ENCODE measurements around the gene CDH23.

The CDH23 gene

DNA sequence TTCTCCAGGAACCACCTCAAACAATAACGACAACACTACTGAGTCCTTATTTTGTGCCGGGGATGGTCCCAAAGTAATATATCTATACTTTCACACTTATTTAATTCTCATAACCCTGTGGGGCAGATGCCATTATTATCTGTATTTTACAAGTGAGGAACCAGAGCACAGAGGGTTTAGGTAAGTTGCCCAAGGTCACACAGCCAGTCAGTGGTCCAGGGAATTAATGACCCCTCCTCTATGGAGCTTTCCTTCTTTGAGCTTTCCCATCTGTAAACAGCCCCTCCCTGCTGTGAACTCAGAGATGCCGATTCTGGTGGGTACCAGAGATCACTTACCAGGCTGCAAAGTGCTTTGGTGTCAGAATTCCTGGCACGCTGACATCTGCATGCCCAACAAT lies 217.2 kb downstream of the CDH23 start:
- no peak overlapping the region for H2AK5ac ChIP-seq (ENCODE audit: low read length)
- no peaks in the 10 kb centered on the region for H3K36me3 ChIP-seq (ENCODE audit: control insufficient read depth in 1 of 2, insufficient read depth in 2 of 2, low read length in 2 of 2)
- H4K8ac ChIP-seq (ENCODE audit: low read depth, low read length) = no peak overlapping the region
- H3K18ac ChIP-seq (ENCODE audit: low read length) = no peak overlapping the region
- no peak overlapping the region for H2BK5ac ChIP-seq (ENCODE audit: low read depth, low read length, poor library complexity)
- no peaks in the 10 kb centered on the region for H3K27me3 ChIP-seq (ENCODE audit: insufficient read depth, low read length)
- WGBS (ENCODE audit: extremely low coverage, insufficient coverage, insufficient read length) = no CpG with 5 or more reads among the region's 4 CpGs
- no peak for DNase-seq
- no peak overlapping the region for H4K91ac ChIP-seq (ENCODE audit: low read depth, low read length)
- H3K4me3 ChIP-seq (ENCODE audit: low read depth, low read length) = no peak overlapping the region
- H2BK12ac ChIP-seq (ENCODE audit: low read length) = no peak overlapping the region
- peaks cover 3 to 6% of the 10 kb centered on the region in 2 experiments for H3K4me1 ChIP-seq (ENCODE audit: control insufficient read depth in 1 of 2, insufficient read depth in 2 of 2, low read length in 2 of 2)
- no peak overlapping the region for H3K4ac ChIP-seq (ENCODE audit: low read depth, low read length)
- H4K12ac ChIP-seq (ENCODE audit: low read depth, low read length) = no peak overlapping the region
- no peak overlapping the region for H2BK120ac ChIP-seq (ENCODE audit: insufficient read depth, low read length, poor library complexity)
- H3K27ac ChIP-seq (ENCODE audit: low read depth, low read length) = no peak overlapping the region
- H3K14ac ChIP-seq (ENCODE audit: low read length) = no peak overlapping the region
- H3K9me3 ChIP-seq (ENCODE audit: insufficient read depth, low read depth, low read length) = peaks cover 3% of the 10 kb centered on the region
- H3K4me2 ChIP-seq (ENCODE audit: low read length) = no peak overlapping the region
- no peaks in the 10 kb centered on the region for H3K79me1 ChIP-seq (ENCODE audit: low read length)
- H2AFZ ChIP-seq (ENCODE audit: insufficient read depth, low read length, poor library complexity) = no peak overlapping the region
- no peak overlapping the region for H3K23ac ChIP-seq (ENCODE audit: low read length)
- H3K79me2 ChIP-seq (ENCODE audit: control insufficient read depth, insufficient read depth, low read length, poor library complexity) = no peaks in the 10 kb centered on the region
- no peak overlapping the region for H3K9ac ChIP-seq (ENCODE audit: low read length)

DNA sequence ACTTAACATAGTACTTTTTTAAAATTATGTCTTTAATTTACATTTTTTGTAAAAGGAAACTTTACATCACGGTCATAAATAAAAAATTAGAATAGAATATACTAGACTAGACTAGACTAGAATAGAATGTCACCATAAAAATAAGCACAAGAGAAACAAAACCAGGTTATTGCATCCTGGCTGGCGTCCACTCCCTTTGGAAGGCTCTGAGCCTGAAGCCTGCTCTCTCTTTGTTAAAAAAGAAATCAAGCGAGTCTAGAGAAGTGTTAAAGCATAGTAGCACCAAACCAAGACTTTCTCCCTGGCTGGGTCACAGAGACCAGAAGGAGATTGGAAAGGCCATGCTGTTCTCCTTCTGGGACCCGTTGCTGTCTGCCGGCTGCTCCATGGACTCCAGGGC lies 218.2 kb downstream of the CDH23 start:
- Histone ChIP-seq H2BK5ac (ENCODE audit: low read depth, low read length, poor library complexity) (no peak overlapping the region), H3K9me3 (ENCODE audit: insufficient read depth, low read depth, low read length) (peaks cover 3% of the 10 kb centered on the region), H4K8ac (ENCODE audit: low read depth, low read length) (no peak overlapping the region), H3K79me1 (ENCODE audit: low read length) (no peaks in the 10 kb centered on the region), H3K79me2 (ENCODE audit: control insufficient read depth, insufficient read depth, low read length, poor library complexity) (no peaks in the 10 kb centered on the region), H3K27ac (ENCODE audit: low read depth, low read length) (no peak overlapping the region), H3K18ac (ENCODE audit: low read length) (no peak overlapping the region), H3K9ac (ENCODE audit: low read length) (no peak overlapping the region), H3K4me3 (ENCODE audit: low read depth, low read length) (no peak overlapping the region), H2AFZ (ENCODE audit: insufficient read depth, low read length, poor library complexity) (no peak overlapping the region), H3K4me1 (ENCODE audit: control insufficient read depth in 1 of 2, insufficient read depth in 2 of 2, low read length in 2 of 2) (peaks cover 3 to 6% of the 10 kb centered on the region in 2 experiments), H3K23ac (ENCODE audit: low read length) (no peak overlapping the region), H3K36me3 (ENCODE audit: control insufficient read depth in 1 of 2, insufficient read depth in 2 of 2, low read length in 2 of 2) (no peaks in the 10 kb centered on the region), H3K4me2 (ENCODE audit: low read length) (no peak overlapping the region), H2BK120ac (ENCODE audit: insufficient read depth, low read length, poor library complexity) (no peak overlapping the region), H3K4ac (ENCODE audit: low read depth, low read length) (no peak overlapping the region), H2BK12ac (ENCODE audit: low read length) (no peak overlapping the region), H2AK5ac (ENCODE audit: low read length) (no peak overlapping the region), H4K91ac (ENCODE audit: low read depth, low read length) (no peak overlapping the region), H3K27me3 (ENCODE audit: insufficient read depth, low read length) (no peaks in the 10 kb centered on the region), H4K12ac (ENCODE audit: low read depth, low read length) (no peak overlapping the region), H3K14ac (ENCODE audit: low read length) (no peak overlapping the region)
- no peak for DNase-seq
- WGBS (ENCODE audit: extremely low coverage, insufficient coverage, insufficient read length) = no CpG with 5 or more reads among the region's 5 CpGs

DNA sequence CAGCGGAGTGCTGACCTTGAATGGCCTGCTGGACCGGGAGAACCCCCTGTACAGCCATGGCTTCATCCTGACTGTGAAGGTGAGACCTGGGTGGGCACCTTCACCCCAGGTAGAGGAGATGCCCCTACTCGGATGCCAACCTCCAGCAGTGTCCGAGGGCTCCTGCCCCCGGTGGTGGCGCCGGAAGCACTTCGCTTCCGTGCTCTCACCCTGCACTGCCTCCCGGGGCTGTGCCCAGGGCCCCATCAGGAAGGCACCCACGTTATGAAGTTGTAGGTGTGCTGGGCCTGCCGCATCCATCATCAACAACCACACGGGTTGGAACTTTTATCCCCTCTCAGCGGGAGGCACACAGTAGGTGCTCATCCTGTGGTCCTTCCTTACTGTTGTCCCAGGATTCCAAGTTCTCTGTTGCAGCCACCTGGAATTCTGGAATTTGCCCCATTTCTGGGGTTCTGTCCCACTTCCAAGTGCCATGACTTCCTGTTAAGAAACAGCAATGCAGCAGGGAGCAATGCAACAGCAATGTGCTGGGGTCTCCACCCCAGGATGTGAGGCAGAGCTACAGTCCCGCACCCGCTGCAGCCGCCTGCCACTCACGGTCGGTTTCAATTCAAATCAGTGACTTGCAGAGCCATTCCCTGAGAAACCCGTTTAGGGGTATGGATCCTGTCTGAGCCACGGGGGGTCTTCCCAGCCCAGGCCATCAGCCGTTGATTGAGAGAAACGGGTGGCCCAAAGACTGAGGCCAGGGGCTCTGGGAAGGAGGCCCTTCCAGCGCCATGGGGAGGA lies 219.0 kb downstream of the CDH23 start:
- Histone ChIP-seq H3K27ac (ENCODE audit: low read depth, low read length) (no peak overlapping the region), H2BK12ac (ENCODE audit: low read length) (no peak overlapping the region), H4K8ac (ENCODE audit: low read depth, low read length) (no peak overlapping the region), H3K79me2 (ENCODE audit: control insufficient read depth, insufficient read depth, low read length, poor library complexity) (no peaks in the 10 kb centered on the region), H2BK120ac (ENCODE audit: insufficient read depth, low read length, poor library complexity) (no peak overlapping the region), H3K79me1 (ENCODE audit: low read length) (no peaks in the 10 kb centered on the region), H3K4me2 (ENCODE audit: low read length) (no peak overlapping the region), H2AK5ac (ENCODE audit: low read length) (no peak overlapping the region), H3K23ac (ENCODE audit: low read length) (no peak overlapping the region), H3K18ac (ENCODE audit: low read length) (no peak overlapping the region), H3K27me3 (ENCODE audit: insufficient read depth, low read length) (no peaks in the 10 kb centered on the region), H3K4ac (ENCODE audit: low read depth, low read length) (no peak overlapping the region), H3K36me3 (ENCODE audit: control insufficient read depth in 1 of 2, insufficient read depth in 2 of 2, low read length in 2 of 2) (no peaks in the 10 kb centered on the region), H3K4me1 (ENCODE audit: control insufficient read depth in 1 of 2, insufficient read depth in 2 of 2, low read length in 2 of 2) (peaks cover 3 to 6% of the 10 kb centered on the region in 2 experiments), H2AFZ (ENCODE audit: insufficient read depth, low read length, poor library complexity) (no peak overlapping the region), H4K12ac (ENCODE audit: low read depth, low read length) (no peak overlapping the region), H3K9ac (ENCODE audit: low read length) (no peak overlapping the region), H2BK5ac (ENCODE audit: low read depth, low read length, poor library complexity) (no peak overlapping the region), H4K91ac (ENCODE audit: low read depth, low read length) (no peak overlapping the region), H3K14ac (ENCODE audit: low read length) (no peak overlapping the region), H3K4me3 (ENCODE audit: low read depth, low read length) (no peak overlapping the region), H3K9me3 (ENCODE audit: insufficient read depth, low read depth, low read length) (peaks cover 3% of the 10 kb centered on the region)
- no CpG with 5 or more reads among the region's 24 CpGs for WGBS (ENCODE audit: extremely low coverage, insufficient coverage, insufficient read length)
- DNase-seq = no peak

DNA sequence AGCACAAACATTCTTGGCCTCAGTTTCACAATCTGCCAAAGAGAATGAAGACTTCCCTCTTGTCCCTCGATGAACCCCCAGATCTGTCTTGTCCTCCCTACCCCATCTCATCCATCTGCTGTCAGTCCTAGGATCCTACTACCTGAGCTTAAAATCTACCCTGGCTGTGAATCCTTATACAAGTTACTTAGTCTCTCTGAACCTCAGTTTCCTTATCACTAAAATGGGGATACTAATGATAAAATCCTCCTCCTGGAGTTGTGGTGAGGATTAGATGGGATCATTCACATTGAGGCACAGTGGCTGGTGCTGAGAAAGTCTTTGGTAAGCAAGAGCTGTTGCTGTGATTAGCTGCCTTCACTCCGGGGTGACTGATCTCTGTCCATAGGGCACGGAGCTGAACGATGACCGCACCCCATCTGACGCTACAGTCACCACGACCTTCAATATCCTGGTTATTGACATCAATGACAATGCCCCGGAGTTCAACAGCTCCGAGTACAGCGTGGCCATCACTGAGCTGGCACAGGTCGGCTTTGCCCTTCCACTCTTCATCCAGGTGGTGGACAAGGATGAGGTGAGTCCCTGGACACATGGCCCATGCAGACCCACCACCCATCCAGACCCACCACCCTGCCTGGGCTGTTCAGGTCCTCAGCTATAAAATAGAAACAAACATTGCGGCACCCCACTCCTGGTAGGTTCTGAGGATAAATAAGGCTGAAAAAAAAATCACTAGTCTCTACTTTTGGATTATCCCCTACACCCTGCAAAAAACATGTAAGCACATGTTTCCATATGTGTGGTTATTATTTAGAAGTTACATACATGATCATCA lies 220.3 kb downstream of the CDH23 start:
- no peaks in the 10 kb centered on the region for H3K27me3 ChIP-seq (ENCODE audit: insufficient read depth, low read length)
- no peak overlapping the region for H2AK5ac ChIP-seq (ENCODE audit: low read length)
- H2BK120ac ChIP-seq (ENCODE audit: insufficient read depth, low read length, poor library complexity) = no peak overlapping the region
- H2AFZ ChIP-seq (ENCODE audit: insufficient read depth, low read length, poor library complexity) = no peak overlapping the region
- no peak overlapping the region for H3K18ac ChIP-seq (ENCODE audit: low read length)
- H2BK12ac ChIP-seq (ENCODE audit: low read length) = no peak overlapping the region
- H3K79me2 ChIP-seq (ENCODE audit: control insufficient read depth, insufficient read depth, low read length, poor library complexity) = no peaks in the 10 kb centered on the region
- H3K4me1 ChIP-seq (ENCODE audit: control insufficient read depth in 1 of 2, insufficient read depth in 2 of 2, low read length in 2 of 2) = peaks cover 12 to 15% of the 10 kb centered on the region in 2 experiments
- no peak for DNase-seq
- H3K36me3 ChIP-seq (ENCODE audit: control insufficient read depth in 1 of 2, insufficient read depth in 2 of 2, low read length in 2 of 2) = no peaks in the 10 kb centered on the region
- H3K4ac ChIP-seq (ENCODE audit: low read depth, low read length) = no peak overlapping the region
- no peak overlapping the region for H4K8ac ChIP-seq (ENCODE audit: low read depth, low read length)
- no peak overlapping the region for H3K9ac ChIP-seq (ENCODE audit: low read length)
- peaks cover 5% of the 10 kb centered on the region for H3K79me1 ChIP-seq (ENCODE audit: low read length)
- H3K9me3 ChIP-seq (ENCODE audit: insufficient read depth, low read depth, low read length) = peaks cover 3% of the 10 kb centered on the region
- no peak overlapping the region for H3K4me2 ChIP-seq (ENCODE audit: low read length)
- no peak overlapping the region for H4K12ac ChIP-seq (ENCODE audit: low read depth, low read length)
- no peak overlapping the region for H3K4me3 ChIP-seq (ENCODE audit: low read depth, low read length)
- H4K91ac ChIP-seq (ENCODE audit: low read depth, low read length) = no peak overlapping the region
- H2BK5ac ChIP-seq (ENCODE audit: low read depth, low read length, poor library complexity) = no peak overlapping the region
- no peak overlapping the region for H3K27ac ChIP-seq (ENCODE audit: low read depth, low read length)
- H3K14ac ChIP-seq (ENCODE audit: low read length) = no peak overlapping the region
- no CpG with 5 or more reads among the region's 12 CpGs for WGBS (ENCODE audit: extremely low coverage, insufficient coverage, insufficient read length)
- H3K23ac ChIP-seq (ENCODE audit: low read length) = no peak overlapping the region
